B cell (primary cell): ENCODE measurements around the gene LRRC47.

Source experiments
- EZH2 ChIP-seq: IDR thresholded peaks from 2 replicates; pipeline ENCODE4 v1.6.1; 2012; ENCODE audit warnings: borderline replicate concordance, low read depth, mild to moderate bottlenecking, moderate library complexity, low read length; ENCODE audit not compliant: insufficient read depth, poor library complexity, severe bottlenecking
- TF ChIP-seq, protein P1 (sequence below): fragments of 200-600 bp; IDR thresholded peaks from one replicate; pipeline ENCODE4 v1.8.0; 2022; ENCODE audit warnings: antibody characterized with exemption, mild to moderate bottlenecking

DNA sequence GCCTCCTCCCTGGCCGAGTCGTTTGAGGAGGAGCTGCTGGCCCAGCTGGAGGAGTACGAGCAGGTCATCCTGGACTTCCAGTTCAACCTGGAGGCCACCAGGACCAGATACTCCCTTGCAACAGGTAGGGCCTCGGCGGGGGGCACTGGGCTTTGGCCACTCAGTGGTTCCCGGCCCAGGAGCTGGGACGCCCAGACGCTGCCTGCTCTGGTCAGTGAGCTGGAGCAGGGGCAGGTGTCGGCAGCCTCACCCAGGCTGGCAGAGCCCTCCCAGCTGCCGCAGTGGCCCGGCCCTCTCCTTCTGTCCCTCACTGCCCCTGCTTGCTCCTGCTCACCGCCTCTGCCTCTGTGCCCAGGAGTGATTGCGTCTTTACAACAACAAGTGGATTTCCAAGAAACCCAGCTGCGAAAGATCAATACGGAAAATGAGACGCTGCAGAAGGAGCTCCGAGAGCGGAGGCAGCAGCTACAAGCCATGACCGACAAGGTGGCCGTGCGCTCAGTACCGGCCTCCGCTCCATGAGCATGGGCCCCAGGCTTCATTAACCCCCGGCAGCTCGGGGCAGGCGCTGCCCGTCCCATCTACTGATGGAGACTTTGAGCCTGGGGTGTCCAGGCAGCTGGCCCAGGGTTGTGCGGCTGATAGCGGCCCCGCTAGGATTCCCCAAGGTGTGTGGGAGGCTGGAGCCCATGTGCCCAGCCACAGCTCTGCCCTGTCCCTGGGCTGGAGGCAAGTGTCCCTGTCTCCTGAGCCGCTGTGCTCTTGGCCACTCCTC, 32.8 kb downstream of the LRRC47 start:
- TF ChIP-seq, protein P1, sequence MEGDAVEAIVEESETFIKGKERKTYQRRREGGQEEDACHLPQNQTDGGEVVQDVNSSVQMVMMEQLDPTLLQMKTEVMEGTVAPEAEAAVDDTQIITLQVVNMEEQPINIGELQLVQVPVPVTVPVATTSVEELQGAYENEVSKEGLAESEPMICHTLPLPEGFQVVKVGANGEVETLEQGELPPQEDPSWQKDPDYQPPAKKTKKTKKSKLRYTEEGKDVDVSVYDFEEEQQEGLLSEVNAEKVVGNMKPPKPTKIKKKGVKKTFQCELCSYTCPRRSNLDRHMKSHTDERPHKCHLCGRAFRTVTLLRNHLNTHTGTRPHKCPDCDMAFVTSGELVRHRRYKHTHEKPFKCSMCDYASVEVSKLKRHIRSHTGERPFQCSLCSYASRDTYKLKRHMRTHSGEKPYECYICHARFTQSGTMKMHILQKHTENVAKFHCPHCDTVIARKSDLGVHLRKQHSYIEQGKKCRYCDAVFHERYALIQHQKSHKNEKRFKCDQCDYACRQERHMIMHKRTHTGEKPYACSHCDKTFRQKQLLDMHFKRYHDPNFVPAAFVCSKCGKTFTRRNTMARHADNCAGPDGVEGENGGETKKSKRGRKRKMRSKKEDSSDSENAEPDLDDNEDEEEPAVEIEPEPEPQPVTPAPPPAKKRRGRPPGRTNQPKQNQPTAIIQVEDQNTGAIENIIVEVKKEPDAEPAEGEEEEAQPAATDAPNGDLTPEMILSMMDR, result no peak
- no peak for TF ChIP-seq EZH2
